ENCODE measurements around the gene ODF4.

GRCh38 chr17:8315764-8316217, 23.8 kb upstream of the ODF4 start:
- TF ChIP-seq EZH2 (IDR thresholded peaks at IDR 0.05; ENCODE audit: insufficient read depth, poor library complexity, severe bottlenecking) = peak; percentile 32
- TF ChIP-seq EZH2phosphoT487 (IDR thresholded peaks at IDR 0.05; ENCODE audit: insufficient read depth, low read depth) = no peak

Data from GM23248 (cell line).